Immature natural killer cell (primary cell): ENCODE measurements around the gene TRIM72. TPM values are rescaled to one million over a fixed set of nuclear protein-coding genes. Genes with fewer than 3 reads are reported as not detected.
"Not testable (repeated sequence)": the region's sequence is repeated elsewhere in the genome, so short reads cannot be mapped to it uniquely, and the experiment has no call there.

Source experiments
- DNase-seq, 3 donors: peaks; one replicate each; pipeline ENCODE4 v3.0.0; 2022; ENCODE audit warnings: mixed read lengths in 1 of 3
- H3K27ac Mint-ChIP-seq, 6 donors: one replicate each; pipeline ENCODE4 v1.8.0; 2020; ENCODE audit warnings: mixed read lengths in 6 of 6, mild to moderate bottlenecking in 5 of 6, inconsistent platforms in 4 of 6, moderate library complexity in 3 of 6
- H3K27me3 Mint-ChIP-seq, 3 donors: one replicate each; pipeline ENCODE4 v1.8.0; 2020 to 2021; ENCODE audit warnings: low read depth in 3 of 3, mild to moderate bottlenecking in 3 of 3, mixed read lengths in 3 of 3, moderate library complexity in 3 of 3, inconsistent platforms in 1 of 3
- H3K36me3 Mint-ChIP-seq, 3 donors: one replicate each; pipeline ENCODE4 v1.8.0; 2020; ENCODE audit warnings: mixed read lengths in 3 of 3, inconsistent platforms in 2 of 3, mild to moderate bottlenecking in 2 of 3
- H3K4me1 Mint-ChIP-seq, 2 donors: one replicate each; pipeline ENCODE4 v1.8.0; 2020; ENCODE audit warnings: inconsistent platforms in 2 of 2, mild to moderate bottlenecking in 2 of 2, mixed read lengths in 2 of 2, moderate library complexity in 1 of 2
- H3K4me3 Mint-ChIP-seq, 5 donors: one replicate each; pipeline ENCODE4 v1.8.0; 2020; ENCODE audit warnings: mild to moderate bottlenecking in 5 of 5, mixed read lengths in 5 of 5, inconsistent platforms in 3 of 5, moderate library complexity in 3 of 5
- H3K9me3 Mint-ChIP-seq, 6 donors: one replicate each; pipeline ENCODE4 v1.8.0; 2020; ENCODE audit warnings: mild to moderate bottlenecking in 6 of 6, mixed read lengths in 6 of 6, inconsistent platforms in 4 of 6, moderate library complexity in 3 of 6
- polyA plus RNA-seq, 3 donors: library from polyadenylated mRNA; unstranded; fragments of 300-500 nt; fragmentation: Illumina TruSeq; gene quantifications; one replicate each; pipeline ENCODE4 v1.2.3, GENCODE V29; 2021

The TRIM72 gene
- polyA plus RNA-seq, 3 donors from 2014 or later, result not detected

DNA sequence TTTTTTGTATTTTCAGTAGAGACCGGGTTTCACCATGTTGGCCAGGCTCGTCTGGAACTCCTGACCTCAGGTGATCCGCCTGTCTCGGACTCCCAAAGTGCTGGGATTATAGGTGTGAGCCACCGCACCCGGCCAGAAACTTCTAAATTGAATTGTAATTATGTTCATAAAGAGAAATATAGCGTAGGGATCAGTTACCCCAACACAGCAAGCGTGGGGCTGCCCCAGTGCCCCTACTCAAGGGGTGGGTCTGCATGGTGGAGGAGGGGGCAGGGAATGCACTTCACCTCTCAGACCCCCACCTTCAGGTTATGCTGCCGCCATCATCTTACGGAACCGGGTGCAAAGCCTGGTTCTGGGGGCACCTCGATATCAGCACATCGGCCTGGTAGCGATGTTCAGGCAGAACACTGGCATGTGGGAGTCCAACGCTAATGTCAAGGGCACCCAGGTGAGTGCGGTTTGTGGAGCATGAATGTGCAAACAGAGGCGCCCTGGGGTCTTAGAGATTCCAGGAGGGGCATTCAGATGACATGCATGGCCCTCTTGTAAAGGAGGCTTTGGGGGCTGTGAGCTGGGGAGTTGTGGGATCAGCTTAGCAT lies 63.8 kb downstream of the TRIM72 start:
- no peaks in the 10 kb centered on the region for H3K9me3 Mint-ChIP-seq
- H3K27ac Mint-ChIP-seq, result no peak overlapping the region
- H3K27me3 Mint-ChIP-seq, result no peaks in the 10 kb centered on the region
- no peak overlapping the region for H3K4me3 Mint-ChIP-seq
- peaks cover 31 to 42% of the 10 kb centered on the region in 2 donors for H3K4me1 Mint-ChIP-seq
- peaks cover 28 to 84% (median 58%) of the 10 kb centered on the region in 3 donors for H3K36me3 Mint-ChIP-seq
- DNase-seq, result no peak

DNA sequence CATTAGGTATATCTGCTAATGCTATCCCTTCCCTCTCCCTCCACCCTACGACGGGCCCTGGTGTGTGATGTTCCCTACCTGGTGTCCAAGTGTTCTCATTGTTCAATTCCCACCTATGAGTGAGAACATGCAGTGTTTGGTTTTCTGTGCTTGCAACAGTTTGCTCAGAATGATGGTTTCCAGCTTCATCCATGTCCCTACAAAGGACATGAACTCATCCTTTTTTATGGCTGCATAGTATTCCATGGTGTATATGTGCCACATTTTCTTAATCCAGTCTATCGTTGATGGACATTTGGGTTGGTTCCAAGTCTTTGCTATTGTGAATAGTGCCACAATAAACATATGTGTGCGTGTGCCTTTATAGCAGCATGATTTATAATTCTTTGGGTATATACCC lies 64.9 kb downstream of the TRIM72 start:
- peaks cover 35 to 80% (median 60%) of the 10 kb centered on the region in 3 donors for H3K36me3 Mint-ChIP-seq
- not testable (repeated sequence) for H3K4me3 Mint-ChIP-seq, H3K9me3 Mint-ChIP-seq, DNase-seq, H3K27me3 Mint-ChIP-seq
- H3K27ac Mint-ChIP-seq, result peak overlapping the region in 1 of 6 donors; percentile 72
- H3K4me1 Mint-ChIP-seq, result peaks cover 39 to 51% of the 10 kb centered on the region in 2 donors

Other genes with a start within 250 kb of the TRIM72 start
- gene HSD3B7, start 228.9 kb upstream of the TRIM72 start, polyA plus RNA-seq, result not detected
- gene STX1B, start 203.5 kb upstream of the TRIM72 start, polyA plus RNA-seq, result not detected
- 10 to 100 TPM; 31.3 to 46.4 (median 33.3) TPM for gene STX4, start 180.6 kb upstream of the TRIM72 start, polyA plus RNA-seq
- 10 to 100 TPM in 2 of 3 donors, 1 to 10 TPM in 1; 6.8 to 17.2 (median 10.1) TPM for gene ZNF668, start 139.9 kb upstream of the TRIM72 start, polyA plus RNA-seq
- gene ZNF646, start 139.7 kb upstream of the TRIM72 start, polyA plus RNA-seq, result 10 to 100 TPM in 1 of 3 donors, 1 to 10 TPM in 1, under 1 TPM in 1; 0.93 to 11.5 (median 2.5) TPM
- 1 to 10 TPM in 1 of 3 donors, under 1 TPM in 2; 0.27 to 1.4 (median 0.63) TPM for gene PRSS53, start 125.2 kb upstream of the TRIM72 start, polyA plus RNA-seq
- 100 to 1,000 TPM; 114 to 164 (median 116) TPM for gene VKORC1, start 119.3 kb upstream of the TRIM72 start, polyA plus RNA-seq
- 10 to 100 TPM; 21.4 to 50.3 (median 30.1) TPM for gene BCKDK, start 105.7 kb upstream of the TRIM72 start, polyA plus RNA-seq
- 10 to 100 TPM; 29.4 to 53.9 (median 32.6) TPM for gene KAT8, start 96.5 kb upstream of the TRIM72 start, polyA plus RNA-seq
- not detected for gene PRSS8, start 78.4 kb upstream of the TRIM72 start, polyA plus RNA-seq
- gene PRSS36, start 64.1 kb upstream of the TRIM72 start, polyA plus RNA-seq, result 1 to 10 TPM; 3.4 to 8.6 (median 6.9) TPM
- gene FUS, start 34.0 kb upstream of the TRIM72 start, polyA plus RNA-seq, result 100 to 1,000 TPM in 1 of 3 donors, 10 to 100 TPM in 2; 73.4 to 169 (median 87.4) TPM
- 100 to 1,000 TPM in 2 of 3 donors, 10 to 100 TPM in 1; 91.2 to 133 (median 118) TPM for gene PYCARD, start 11.4 kb upstream of the TRIM72 start, polyA plus RNA-seq
- gene PYDC1, start 3.0 kb downstream of the TRIM72 start, polyA plus RNA-seq, result not detected
- gene ITGAM, start 45.9 kb downstream of the TRIM72 start, polyA plus RNA-seq, result 100 to 1,000 TPM in 1 of 3 donors, 10 to 100 TPM in 2; 70.6 to 186 (median 89.3) TPM
- gene ITGAX, start 141.1 kb downstream of the TRIM72 start, polyA plus RNA-seq, result 10 to 100 TPM; 41.6 to 82.9 (median 47.9) TPM
- under 1 TPM in 2 of 3 donors, not detected in 1; 0.27 to 0.47 TPM for gene ITGAD, start 179.2 kb downstream of the TRIM72 start, polyA plus RNA-seq
- 1 to 10 TPM in 2 of 3 donors, not detected in 1; 1.5 to 1.8 TPM for gene COX6A2, start 214.2 kb downstream of the TRIM72 start, polyA plus RNA-seq
- under 1 TPM in 2 of 3 donors, not detected in 1; 0.10 to 0.17 TPM for gene ZNF843, start 228.7 kb downstream of the TRIM72 start, polyA plus RNA-seq
- gene ARMC5, start 245.4 kb downstream of the TRIM72 start, polyA plus RNA-seq, result 10 to 100 TPM; 11.1 to 16.2 (median 14.2) TPM